ENCODE data around the gene LRCH2. TPM values are rescaled to one million over a fixed set of nuclear protein-coding genes. Genes with fewer than 3 reads are reported as not detected.
A peak's percentile ranks its signal among the peaks of the same experiment; 100 is the strongest.
"Not testable (repeated sequence)": the region's sequence is repeated elsewhere in the genome, so short reads cannot be mapped to it uniquely, and the experiment has no call there.

The LRCH2 gene
- total RNA-seq, 4 donors from 2014 or later, result 0.11 to 0.84 (median 0.49) TPM

DNA sequence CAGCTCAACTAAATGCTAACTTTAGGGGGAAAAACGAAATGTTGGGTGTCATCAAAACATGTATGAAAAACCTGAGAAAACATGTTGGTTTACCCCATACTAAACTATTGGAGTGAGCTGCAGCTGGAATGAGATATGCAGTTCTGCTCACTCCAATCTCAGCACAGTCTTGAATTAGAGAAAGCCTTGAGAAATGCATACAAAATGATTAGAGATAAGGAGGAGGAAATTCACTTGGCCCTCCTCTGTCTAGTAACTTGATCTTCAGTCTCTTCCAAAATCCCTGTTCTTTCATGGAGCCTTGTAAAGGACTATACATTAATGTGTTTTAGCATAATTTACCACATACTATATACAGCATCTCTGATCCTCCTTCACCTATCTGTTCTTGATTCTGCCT is 3.2 kb upstream of the LRCH2 start:
- TF ChIP-seq, protein P1, sequence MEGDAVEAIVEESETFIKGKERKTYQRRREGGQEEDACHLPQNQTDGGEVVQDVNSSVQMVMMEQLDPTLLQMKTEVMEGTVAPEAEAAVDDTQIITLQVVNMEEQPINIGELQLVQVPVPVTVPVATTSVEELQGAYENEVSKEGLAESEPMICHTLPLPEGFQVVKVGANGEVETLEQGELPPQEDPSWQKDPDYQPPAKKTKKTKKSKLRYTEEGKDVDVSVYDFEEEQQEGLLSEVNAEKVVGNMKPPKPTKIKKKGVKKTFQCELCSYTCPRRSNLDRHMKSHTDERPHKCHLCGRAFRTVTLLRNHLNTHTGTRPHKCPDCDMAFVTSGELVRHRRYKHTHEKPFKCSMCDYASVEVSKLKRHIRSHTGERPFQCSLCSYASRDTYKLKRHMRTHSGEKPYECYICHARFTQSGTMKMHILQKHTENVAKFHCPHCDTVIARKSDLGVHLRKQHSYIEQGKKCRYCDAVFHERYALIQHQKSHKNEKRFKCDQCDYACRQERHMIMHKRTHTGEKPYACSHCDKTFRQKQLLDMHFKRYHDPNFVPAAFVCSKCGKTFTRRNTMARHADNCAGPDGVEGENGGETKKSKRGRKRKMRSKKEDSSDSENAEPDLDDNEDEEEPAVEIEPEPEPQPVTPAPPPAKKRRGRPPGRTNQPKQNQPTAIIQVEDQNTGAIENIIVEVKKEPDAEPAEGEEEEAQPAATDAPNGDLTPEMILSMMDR (IDR thresholded peaks at IDR 0.05), result no peak
- no peak for TF ChIP-seq POLR2A (IDR thresholded peaks at IDR 0.05)

DNA sequence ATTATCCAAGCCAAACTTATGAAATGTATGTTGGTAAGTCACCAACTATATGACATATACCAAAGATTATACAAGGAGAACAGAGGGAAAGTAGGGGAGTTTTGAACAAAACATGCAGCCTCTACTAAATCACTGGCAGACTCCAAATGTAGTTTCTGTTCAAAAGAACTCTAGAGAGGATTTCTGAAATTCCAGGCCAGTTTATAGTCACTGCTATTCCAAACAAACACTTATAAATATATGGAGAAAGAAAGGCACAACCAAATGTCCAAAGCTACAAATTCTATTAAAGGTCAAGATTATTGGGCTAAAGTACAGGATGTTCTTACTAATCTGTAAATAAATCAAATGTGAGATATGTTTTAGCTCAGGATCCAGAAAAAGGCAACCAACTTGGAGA is 2.7 kb upstream of the LRCH2 start:
- H3K4me3 ChIP-seq (ENCODE audit: low read depth, poor library complexity, severe bottlenecking), result no peak overlapping the region
- TF ChIP-seq, protein P1 (IDR thresholded peaks at IDR 0.05), result no peak
- TF ChIP-seq POLR2A (IDR thresholded peaks at IDR 0.05), result no peak
- intact Hi-C loops (cut with DNase I; ENCODE audit: low total_unique reads), result no loop called here
- DNase-seq (ENCODE audit: low spot score in 2 of 2), result no peak

More for the DNA sequence above, 3.2 kb upstream of the LRCH2 start:
- DNase-seq (ENCODE audit: low spot score in 2 of 2), result no peak
- H3K4me3 ChIP-seq (ENCODE audit: low read depth, poor library complexity, severe bottlenecking), result no peak overlapping the region
- 45 to 53% methylated on average over 1 of the region's 1 CpG for WGBS, 2 donors
- intact Hi-C loops (cut with DNase I; ENCODE audit: low total_unique reads), result no loop called here

DNA sequence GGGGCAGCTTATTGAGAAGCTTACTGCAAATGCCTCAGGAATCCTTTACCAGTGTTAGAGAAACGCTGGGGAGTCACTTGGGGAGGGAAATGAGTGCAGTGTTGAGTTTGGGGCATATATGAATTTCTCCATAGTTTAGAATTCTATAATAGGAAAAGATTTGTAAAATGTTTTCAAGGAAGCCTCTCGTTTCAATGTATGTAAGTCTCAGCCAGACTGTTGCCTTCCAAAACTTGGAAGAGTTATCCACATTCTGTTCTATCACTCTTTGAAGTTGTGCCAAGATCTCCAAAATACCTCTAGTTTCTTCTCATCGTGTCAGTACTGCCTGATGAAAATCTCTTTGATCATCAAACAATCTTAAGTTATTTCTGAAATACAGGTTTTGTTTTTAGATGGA is 565 bp upstream of the LRCH2 start:
- intact Hi-C loops (cut with DNase I; ENCODE audit: low total_unique reads), result no loop called here
- TF ChIP-seq, protein P1 (IDR thresholded peaks at IDR 0.05), result no peak
- TF ChIP-seq POLR2A (IDR thresholded peaks at IDR 0.05), result no peak
- H3K4me3 ChIP-seq (ENCODE audit: low read depth, poor library complexity, severe bottlenecking), result no peak overlapping the region
- DNase-seq (ENCODE audit: low spot score in 2 of 2), result no peak
- 11 to 13% methylated on average over 3 of the region's 3 CpGs for WGBS, 2 donors

DNA sequence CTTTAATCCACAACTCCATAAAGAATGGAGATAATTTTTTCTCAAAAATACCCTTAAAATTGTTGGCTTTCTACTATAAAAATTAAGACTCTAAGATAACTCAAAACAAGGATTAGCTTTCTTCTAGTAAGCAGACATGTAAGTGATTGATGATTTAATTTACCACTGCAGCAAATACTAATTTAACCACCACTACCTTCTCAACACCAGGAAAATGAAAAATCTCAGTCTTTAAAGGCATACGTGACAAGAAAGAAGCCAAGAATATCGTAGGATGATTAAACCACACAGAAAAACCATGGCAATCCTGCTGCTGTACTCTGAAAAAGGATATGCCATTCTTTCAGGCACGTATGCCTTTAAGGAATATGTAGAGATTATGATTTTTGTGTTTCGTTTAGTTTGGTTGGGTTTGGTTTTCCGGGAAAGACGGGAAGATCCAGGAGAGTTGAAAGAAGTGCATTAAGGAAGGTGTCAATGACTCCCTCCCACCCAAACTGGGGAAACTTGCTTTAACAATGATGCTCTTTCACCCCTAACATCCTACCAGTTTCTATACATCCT is 881 bp downstream of the LRCH2 start:
- no peak for TF ChIP-seq POLR2A (IDR thresholded peaks at IDR 0.05)
- TF ChIP-seq, protein P1 (IDR thresholded peaks at IDR 0.05), result no peak
- H3K4me3 ChIP-seq (ENCODE audit: low read depth, poor library complexity, severe bottlenecking), result peak overlapping the region; percentile 25
- 2 to 18% methylated on average over 6 of the region's 6 CpGs for WGBS, 2 donors
- DNase-seq (ENCODE audit: low spot score in 2 of 2), result no peak
- intact Hi-C loops (cut with DNase I; ENCODE audit: low total_unique reads), result no loop called here

DNA sequence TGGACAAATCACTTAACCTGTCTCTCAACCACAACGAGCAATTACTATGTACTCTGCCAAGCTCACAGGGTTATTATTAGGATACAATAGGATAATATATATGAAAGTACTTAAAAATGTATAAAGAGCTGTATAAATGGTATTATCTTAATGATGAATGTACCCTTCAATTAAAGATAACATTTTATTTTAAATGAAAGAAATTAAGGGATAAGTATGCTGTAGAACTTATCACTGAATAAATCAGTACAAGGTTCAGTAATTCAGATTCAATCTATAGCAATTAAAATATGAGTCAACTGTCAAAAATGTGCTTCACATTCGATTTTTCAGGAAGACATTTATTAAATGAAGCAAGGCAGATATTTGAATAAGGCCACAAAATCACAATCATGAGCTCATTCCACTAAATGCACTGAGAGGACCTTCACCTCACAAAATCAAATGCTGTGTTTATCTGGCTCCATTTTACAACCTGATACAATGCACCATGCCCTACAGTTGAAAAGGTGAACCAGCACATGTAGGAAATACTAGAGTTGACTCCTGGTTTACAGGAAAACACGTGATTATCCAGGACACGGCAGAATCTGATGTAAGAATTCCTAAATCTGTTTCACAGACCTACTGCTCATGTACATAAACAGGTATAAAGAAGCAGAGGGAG is 4.4 kb downstream of the LRCH2 start:
- TF ChIP-seq, protein P1 (IDR thresholded peaks at IDR 0.05), result no peak
- no peak for TF ChIP-seq POLR2A (IDR thresholded peaks at IDR 0.05)
- H3K4me3 ChIP-seq (ENCODE audit: low read depth, poor library complexity, severe bottlenecking), result no peak overlapping the region
- WGBS, 2 donors, result 27 to 40% methylated on average over 4 of the region's 4 CpGs
- DNase-seq (ENCODE audit: low spot score in 2 of 2), result no peak
- intact Hi-C loops (cut with DNase I; ENCODE audit: low total_unique reads), result no loop called here

DNA sequence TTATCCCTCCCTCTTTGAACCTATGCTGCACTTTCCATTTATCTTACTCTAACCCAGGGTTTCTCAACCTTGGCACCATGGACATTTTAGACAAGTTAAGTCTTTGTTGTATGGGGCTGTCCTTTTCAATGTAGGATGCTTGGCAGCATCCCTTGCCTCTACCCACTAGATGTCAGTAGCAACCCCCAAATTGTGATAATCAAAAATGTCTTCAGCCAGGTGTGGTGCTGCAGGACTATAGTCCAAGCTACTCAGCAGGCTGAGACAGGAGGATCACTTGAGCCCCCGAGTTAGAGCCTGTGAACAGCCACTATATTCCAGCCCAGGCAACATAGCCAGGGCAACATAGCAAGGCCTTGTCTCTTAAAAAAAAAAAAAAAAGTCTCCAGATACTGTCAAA is 7.0 kb downstream of the LRCH2 start:
- WGBS, 2 donors, result 15 to 29% methylated on average over 1 of the region's 1 CpG
- H3K4me3 ChIP-seq (ENCODE audit: low read depth, poor library complexity, severe bottlenecking), result no peak overlapping the region
- intact Hi-C loops (cut with DNase I; ENCODE audit: low total_unique reads), result no loop called here
- no peak for DNase-seq (ENCODE audit: low spot score in 2 of 2)
- TF ChIP-seq, protein P1 (IDR thresholded peaks at IDR 0.05), result no peak
- TF ChIP-seq POLR2A (IDR thresholded peaks at IDR 0.05), result no peak

DNA sequence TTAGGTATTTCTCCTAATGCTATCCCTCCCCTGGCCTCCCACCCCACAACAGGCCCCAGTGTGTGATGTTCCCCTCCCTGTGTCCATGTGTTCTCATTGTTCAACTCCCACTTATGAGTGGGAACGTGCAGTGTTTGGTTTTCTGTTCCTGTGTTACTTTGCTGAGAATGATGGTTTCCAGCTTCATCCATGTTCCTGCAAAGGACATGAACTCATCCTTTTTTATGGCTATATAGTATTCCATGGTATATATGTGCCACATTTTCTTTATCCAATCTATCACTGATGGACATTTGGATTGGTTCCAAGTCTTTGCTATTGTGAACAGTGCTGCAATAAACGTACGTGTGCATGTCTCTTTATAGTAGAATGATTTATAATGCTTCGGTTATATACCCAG is 16.6 kb downstream of the LRCH2 start:
- WGBS, 2 donors, result 85 to 93% methylated on average over 4 of the region's 4 CpGs
- intact Hi-C loops (cut with DNase I; ENCODE audit: low total_unique reads); H3K4me3 ChIP-seq (ENCODE audit: low read depth, poor library complexity, severe bottlenecking); DNase-seq (ENCODE audit: low spot score in 2 of 2): not testable (repeated sequence)

All from lower leg skin (tissue), 4 donors.